Activated CD8-positive, alpha-beta memory T cell treated with anti-CD3 and anti-CD28 coated beads, Interleukin-2, amount 50 U/mL, for 48 hours (primary cell): ENCODE results near the gene TMEM185B.
"Not testable (repeated sequence)": the region's sequence is repeated elsewhere in the genome, so short reads cannot be mapped to it uniquely, and the experiment has no call there.

Experiments
- DNase-seq: peaks from one replicate; pipeline ENCODE4 v3.0.0-alpha.2; 2020

The TMEM185B gene

GRCh38 chr2:120204945-120205670 is 18.1 kb downstream of the TMEM185B start:
- DNase-seq, result no peak

GRCh38 chr2:120204417-120204816 is 18.8 kb downstream of the TMEM185B start:
- DNase-seq, result no peak

- no peak for DNase-seq
Measured at GRCh38 chr2:120204022-120204405, 19.2 kb downstream of the TMEM185B start.

- no peak for DNase-seq
Measured at GRCh38 chr2:120203251-120204021, 19.8 kb downstream of the TMEM185B start.

- not testable (repeated sequence) for DNase-seq
Measured at GRCh38 chr2:120199817-120200459, 23.3 kb downstream of the TMEM185B start.

GRCh38 chr2:120195553-120195952 is 27.6 kb downstream of the TMEM185B start:
- no peak for DNase-seq

GRCh38 chr2:120192280-120192679 is 30.9 kb downstream of the TMEM185B start:
- DNase-seq, result no peak

GRCh38 chr2:120189189-120189588 is 34.0 kb downstream of the TMEM185B start:
- DNase-seq, result no peak

- DNase-seq, result no peak
Measured at GRCh38 chr2:120182019-120182560, 41.1 kb downstream of the TMEM185B start.

GRCh38 chr2:120180066-120180465 is 43.1 kb downstream of the TMEM185B start:
- no peak for DNase-seq

- DNase-seq, result no peak
Measured at GRCh38 chr2:120179396-120179795, 43.8 kb downstream of the TMEM185B start.

- DNase-seq, result no peak
Measured at GRCh38 chr2:120177973-120178372, 45.2 kb downstream of the TMEM185B start.

- peak; percentile 88 for DNase-seq
Measured at GRCh38 chr2:120177001-120177621, 46.1 kb downstream of the TMEM185B start.

- no peak for DNase-seq
Measured at GRCh38 chr2:120176526-120176925, 46.7 kb downstream of the TMEM185B start.

- no peak for DNase-seq
Measured at GRCh38 chr2:120174963-120175581, 48.1 kb downstream of the TMEM185B start.
